Adrenal gland (tissue), 12 donors: ENCODE results near the gene AIF1L. TPM values are rescaled to one million over a fixed set of nuclear protein-coding genes. Genes with fewer than 3 reads are reported as not detected.

Experiments
- DNase-seq, 7 donors: peaks; one replicate each; pipeline ENCODE4 v3.0.0-alpha.2; 2019 to 2020
- H3K27ac ChIP-seq, 5 donors: fragments of 200-600 bp; sonication (generic) in 4 of 5; 1 replicate in 3 of 5; 2 replicates in 2 of 5; pipeline versions ENCODE4 v1.5.1 to v1.8.0; 2016 to 2020; ENCODE audit warnings: mild to moderate bottlenecking in 1 of 5
- H3K27me3 ChIP-seq: fragments of 200-600 bp; 2 replicates; pipeline ENCODE4 v1.8.0; 2021
- H3K36me3 ChIP-seq, 2 donors: fragments of 200-600 bp; replicated peaks in 1 of 2; 1 replicate in 1 of 2; 2 replicates in 1 of 2; pipeline versions ENCODE4 v1.5.1 to v1.8.0; 2018 to 2022
- H3K4me1 ChIP-seq, 2 donors: fragments of 200-600 bp; replicated peaks in 1 of 2; 1 replicate in 1 of 2; 2 replicates in 1 of 2; pipeline versions ENCODE4 v1.5.1 to v1.8.0; 2018 to 2021
- H3K4me3 ChIP-seq, 4 donors: fragments of 200-600 bp; sonication (generic) in 3 of 4; one replicate each; pipeline ENCODE4 v1.5.1; 2016 to 2018
- H3K9me3 ChIP-seq, 3 donors: fragments of 200-600 bp; sonication (generic) in 1 of 3; replicated peaks in 1 of 3; 1 replicate in 2 of 3; 2 replicates in 1 of 3; pipeline versions ENCODE4 v1.5.1 to v1.8.0; 2016 to 2021
- POLR2A ChIP-seq, 2 donors: fragments of 450-650 bp; IDR thresholded peaks; one replicate each; pipeline ENCODE4 v1.6.1; 2017; ENCODE audit warnings: antibody characterized with exemption in 2 of 2, mild to moderate bottlenecking in 2 of 2, moderate library complexity in 1 of 2
- WGBS, 4 donors: extraction: QIAGEN DNeasy Blood & Tissue Kit in 2 of 4; methylation state at CpG; one replicate each; pipeline versions ENCODE4 v1.1.5 to v1.1.7; 2013 to 2017; 5-methylcytosine and 5-hydroxymethylcytosine counted together
- intact Hi-C, 2 donors: fragments of 100-400 bp; cut with DNase I; formaldehyde crosslinking; loops; one replicate each; pipeline versions ENCODE4 v1.14.1 to v1.15.0; 2022 to 2023
- polyA plus RNA-seq, 3 donors: library from polyadenylated mRNA; stranded (reverse); fragments of 200-250 nt in 2 of 3; fragments of 350-450 nt in 1 of 3; fragmentation: Illumina TruSeq in 1 of 3; extraction: RNeasy Lipid Tissue Mini Kit (QIAGEN cat#74804) in 1 of 3; gene quantifications; one replicate each; pipeline ENCODE4 v1.2.3, GENCODE V29; 2013 to 2014
- total RNA-seq, 9 donors: library from RNA; depleted of rRNA in 4 of 9; stranded (reverse); fragments of >200 nt in 4 of 9; fragments of 120-200 nt in 1 of 9; fragmentation: NEBNext Ultra II Directional in 1 of 9; extraction: Animal tissue kit (Norgen Biotek cat#: 25700) in 1 of 9; gene quantifications; one replicate each; pipeline versions ENCODE4 v1.1.0 to v1.2.4, GENCODE V29; 2013 to 2023
- TF ChIP-seq, protein P1 (sequence below), 6 experiments: fragments of 450-650 bp in 4 of 6; fragments of 200-600 bp in 2 of 6; sonication (generic) in 1 of 6; IDR thresholded peaks; 1 replicate in 5 of 6; 2 replicates in 1 of 6; pipeline versions ENCODE4 v1.5.1 to v1.8.0; 2016 to 2021; ENCODE audit warnings: antibody characterized with exemption in 6 of 6, mild to moderate bottlenecking in 2 of 6, moderate library complexity in 1 of 6
- donor health status: healthy with polysubstance abuse.
- donor health status: Bipolar disorder and iron deficiency.
- donor health status: DM: yes; HTN: yes; CAD: no.
- donor health status: DM: no; HTN: no; CAD: no.
- donor health status: DM: no; HTN: no; CAD: no.
- donor health status: DM: yes; HTN: yes; CAD: no.

AIF1L gene
- total and polyA plus RNA-seq, 12 donors: 2.1 to 19.2 (median 5.7) TPM

DNA sequence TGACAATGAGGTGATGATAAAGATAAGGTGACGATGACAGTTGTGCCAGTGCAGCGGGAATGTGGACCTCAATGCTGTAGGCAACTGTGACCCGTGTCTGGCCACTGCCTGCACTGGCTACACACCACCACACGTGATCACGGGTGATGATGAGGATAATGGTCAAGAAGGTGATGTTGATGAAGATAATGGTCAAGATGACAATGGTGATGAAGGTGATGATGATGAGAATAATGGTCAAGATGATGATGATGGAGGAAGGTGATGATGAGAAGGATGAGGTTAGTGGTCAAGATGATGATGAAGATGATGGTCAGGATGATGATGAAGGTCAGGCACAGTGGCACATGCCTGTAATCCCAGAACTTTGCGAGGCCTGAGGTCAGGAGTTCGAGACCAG is 30.7 kb upstream of the AIF1L start:
- H3K27ac ChIP-seq: no peak overlapping the region
- H3K27me3 ChIP-seq: no peaks in the 10 kb centered on the region
- intact Hi-C loops: loop anchor here in 1 of 2 donors (10.0 kb wide), 1 partner anchor 269 kb away; no protein-coding TSS in a partner anchor
- no peaks in the 10 kb centered on the region for H3K9me3 ChIP-seq
- H3K4me3 ChIP-seq: no peak overlapping the region
- 84 to 97% (median 93%) methylated on average over 7 of the region's 7 CpGs for WGBS, 4 donors
- no peaks in the 10 kb centered on the region for H3K4me1 ChIP-seq
- no peak for DNase-seq
- TF ChIP-seq POLR2A (IDR thresholded peaks at IDR 0.05): no peak
- TF ChIP-seq, protein P1, sequence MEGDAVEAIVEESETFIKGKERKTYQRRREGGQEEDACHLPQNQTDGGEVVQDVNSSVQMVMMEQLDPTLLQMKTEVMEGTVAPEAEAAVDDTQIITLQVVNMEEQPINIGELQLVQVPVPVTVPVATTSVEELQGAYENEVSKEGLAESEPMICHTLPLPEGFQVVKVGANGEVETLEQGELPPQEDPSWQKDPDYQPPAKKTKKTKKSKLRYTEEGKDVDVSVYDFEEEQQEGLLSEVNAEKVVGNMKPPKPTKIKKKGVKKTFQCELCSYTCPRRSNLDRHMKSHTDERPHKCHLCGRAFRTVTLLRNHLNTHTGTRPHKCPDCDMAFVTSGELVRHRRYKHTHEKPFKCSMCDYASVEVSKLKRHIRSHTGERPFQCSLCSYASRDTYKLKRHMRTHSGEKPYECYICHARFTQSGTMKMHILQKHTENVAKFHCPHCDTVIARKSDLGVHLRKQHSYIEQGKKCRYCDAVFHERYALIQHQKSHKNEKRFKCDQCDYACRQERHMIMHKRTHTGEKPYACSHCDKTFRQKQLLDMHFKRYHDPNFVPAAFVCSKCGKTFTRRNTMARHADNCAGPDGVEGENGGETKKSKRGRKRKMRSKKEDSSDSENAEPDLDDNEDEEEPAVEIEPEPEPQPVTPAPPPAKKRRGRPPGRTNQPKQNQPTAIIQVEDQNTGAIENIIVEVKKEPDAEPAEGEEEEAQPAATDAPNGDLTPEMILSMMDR (IDR thresholded peaks at IDR 0.05): no peak
- H3K36me3 ChIP-seq: no peaks in the 10 kb centered on the region

DNA sequence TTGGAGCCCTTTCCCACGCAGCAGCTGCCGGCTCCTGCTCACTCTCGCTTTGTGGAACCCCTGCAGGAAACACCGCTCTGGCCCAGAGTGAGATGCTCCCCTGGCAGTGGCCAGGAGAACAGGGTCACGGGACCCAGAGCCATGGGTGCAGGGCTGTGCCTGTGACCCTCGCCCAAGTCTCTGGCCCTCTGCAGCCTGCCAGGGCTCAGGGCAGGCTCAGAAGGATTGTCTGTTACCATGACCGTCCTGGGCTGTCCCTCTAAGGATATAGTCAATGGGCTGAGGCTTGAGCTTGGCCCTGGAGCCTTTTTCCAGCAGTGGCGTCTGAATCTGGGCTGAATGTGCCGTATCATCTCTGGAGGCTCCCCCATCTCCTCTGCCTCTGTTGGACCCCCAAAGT is 28.7 kb upstream of the AIF1L start:
- no peaks in the 10 kb centered on the region for H3K27me3 ChIP-seq
- no peaks in the 10 kb centered on the region for H3K36me3 ChIP-seq
- H3K27ac ChIP-seq: no peak overlapping the region
- H3K4me1 ChIP-seq: no peaks in the 10 kb centered on the region
- no peak overlapping the region for H3K4me3 ChIP-seq
- 71 to 95% (median 77%) methylated on average over 4 to 9 of the region's 9 CpGs for WGBS, 4 donors
- intact Hi-C loops: loop anchor here in 1 of 2 donors (10.0 kb wide), 1 partner anchor 267 kb away; no protein-coding TSS in a partner anchor
- H3K9me3 ChIP-seq: no peaks in the 10 kb centered on the region
- no peak for TF ChIP-seq POLR2A (IDR thresholded peaks at IDR 0.05)
- TF ChIP-seq, protein P1 (IDR thresholded peaks at IDR 0.05): no peak
- DNase-seq: no peak

DNA sequence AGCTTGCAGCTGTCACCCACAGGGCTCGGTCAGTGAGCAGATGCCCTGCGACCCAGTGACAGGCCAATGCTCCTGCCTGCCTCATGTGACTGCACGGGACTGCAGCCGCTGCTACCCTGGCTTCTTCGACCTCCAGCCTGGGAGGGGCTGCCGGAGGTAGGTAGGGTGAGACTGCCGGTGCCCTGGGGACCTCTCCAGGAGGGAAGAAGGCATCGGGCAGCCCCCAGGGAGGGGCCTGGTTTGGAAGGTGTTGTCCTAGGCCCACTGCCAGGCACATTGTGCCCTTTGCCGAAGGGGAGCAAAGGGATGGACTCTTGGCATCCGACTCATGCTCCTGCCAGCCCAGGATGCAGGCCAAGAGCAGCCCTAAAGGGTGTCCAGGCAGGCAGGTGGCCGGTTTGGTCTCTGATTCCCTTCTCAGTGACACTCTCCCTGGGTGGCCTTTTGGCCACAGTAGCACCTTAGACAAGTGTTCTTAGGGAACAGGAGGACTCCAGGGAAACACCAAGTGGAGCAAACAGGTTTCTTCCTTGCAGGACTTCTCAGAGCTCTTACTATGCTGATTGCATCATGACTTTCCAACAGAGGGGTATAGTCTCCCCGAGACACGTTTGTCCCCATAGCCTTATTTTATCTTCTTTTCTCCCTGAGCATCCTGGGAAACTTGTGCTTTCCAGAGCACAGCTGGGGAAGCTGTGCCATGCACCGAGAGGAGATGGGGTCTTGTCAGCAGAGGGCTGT is 28.1 kb upstream of the AIF1L start:
- Histone ChIP-seq H3K9me3 (no peaks in the 10 kb centered on the region), H3K36me3 (no peaks in the 10 kb centered on the region), H3K27me3 (no peaks in the 10 kb centered on the region), H3K4me3 (no peak overlapping the region), H3K27ac (no peak overlapping the region), H3K4me1 (no peaks in the 10 kb centered on the region)
- TF ChIP-seq, protein P1 (IDR thresholded peaks at IDR 0.05): no peak
- TF ChIP-seq POLR2A (IDR thresholded peaks at IDR 0.05): no peak
- intact Hi-C loops: loop anchor here in 1 of 2 donors (10.0 kb wide), 1 partner anchor 267 kb away; no protein-coding TSS in a partner anchor
- 68 to 75% (median 69%) methylated on average over 5 to 14 of the region's 14 CpGs for WGBS, 4 donors
- DNase-seq: no peak

DNA sequence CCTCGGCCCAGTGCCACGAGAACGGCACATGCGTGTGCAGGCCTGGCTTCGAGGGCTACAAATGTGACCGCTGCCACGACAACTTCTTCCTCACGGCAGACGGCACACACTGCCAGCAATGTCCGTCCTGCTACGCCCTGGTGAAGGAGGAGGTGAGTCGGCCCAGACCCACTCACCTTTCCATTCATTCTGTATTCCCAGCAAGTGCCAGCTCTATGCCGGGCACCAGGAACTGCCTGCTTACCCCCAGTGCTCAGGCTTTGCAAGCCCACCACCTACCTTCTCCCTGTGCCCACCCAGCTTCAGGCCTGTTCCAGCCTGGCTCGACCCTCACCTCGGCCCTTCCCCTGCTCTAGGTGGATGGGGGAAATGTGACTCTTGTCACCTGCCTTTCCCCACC is 26.6 kb upstream of the AIF1L start:
- Histone ChIP-seq H3K27me3 (no peaks in the 10 kb centered on the region), H3K4me3 (no peak overlapping the region), H3K9me3 (no peaks in the 10 kb centered on the region), H3K36me3 (no peaks in the 10 kb centered on the region), H3K27ac (no peak overlapping the region), H3K4me1 (no peaks in the 10 kb centered on the region)
- intact Hi-C loops: loop anchor here in 1 of 2 donors (10.0 kb wide), 1 partner anchor 265 kb away; no protein-coding TSS in a partner anchor
- 90 to 93% (median 92%) methylated on average over 9 to 15 of the region's 15 CpGs for WGBS, 4 donors
- no peak for TF ChIP-seq POLR2A (IDR thresholded peaks at IDR 0.05)
- TF ChIP-seq, protein P1 (IDR thresholded peaks at IDR 0.05): no peak
- no peak for DNase-seq
